ENCODE results near the gene EZR.
A peak's percentile ranks its signal among the peaks of the same experiment; 100 is the strongest.

Gene EZR

GRCh38 chr6:158816803-158817727 is 2.1 kb downstream of the EZR start:
- no peak for DNase-seq

GRCh38 chr6:158816329-158816728 is 2.8 kb downstream of the EZR start:
- no peak for DNase-seq

- no peak for DNase-seq
Measured at GRCh38 chr6:158815907-158816306, 3.3 kb downstream of the EZR start.

- no peak for DNase-seq
Measured at GRCh38 chr6:158815379-158815724, 3.8 kb downstream of the EZR start.

GRCh38 chr6:158813032-158813431 is 6.1 kb downstream of the EZR start:
- DNase-seq, result no peak

GRCh38 chr6:158812611-158813010 is 6.6 kb downstream of the EZR start:
- no peak for DNase-seq

GRCh38 chr6:158810155-158811095 is 8.7 kb downstream of the EZR start:
- DNase-seq, result no peak

GRCh38 chr6:158808941-158809678 is 10.1 kb downstream of the EZR start:
- peak; percentile 35 for DNase-seq

- no peak for DNase-seq
Measured at GRCh38 chr6:158808442-158808833, 10.7 kb downstream of the EZR start.

- DNase-seq, result no peak
Measured at GRCh38 chr6:158807515-158808441, 11.4 kb downstream of the EZR start.

- DNase-seq, result no peak
Measured at GRCh38 chr6:158805698-158806377, 13.3 kb downstream of the EZR start.

- DNase-seq, result no peak
Measured at GRCh38 chr6:158804207-158804606, 15.0 kb downstream of the EZR start.

- no peak for DNase-seq
Measured at GRCh38 chr6:158803733-158804143, 15.4 kb downstream of the EZR start.

- DNase-seq, result no peak
Measured at GRCh38 chr6:158801655-158802294, 17.4 kb downstream of the EZR start.

- DNase-seq, result no peak
Measured at GRCh38 chr6:158799051-158799792, 19.9 kb downstream of the EZR start.

GRCh38 chr6:158798311-158798710 is 20.9 kb downstream of the EZR start:
- no peak for DNase-seq

GRCh38 chr6:158797331-158798310 is 21.5 kb downstream of the EZR start:
- DNase-seq, result no peak

- DNase-seq, result no peak
Measured at GRCh38 chr6:158796353-158796752, 22.8 kb downstream of the EZR start.

- no peak for DNase-seq
Measured at GRCh38 chr6:158795516-158795915, 23.7 kb downstream of the EZR start.

Measured in activated CD8-positive, alpha-beta memory T cell treated with anti-CD3 and anti-CD28 coated beads, Interleukin-2, amount 50 U/mL, for 4 hours (primary cell).